CD4-positive, alpha-beta T cell treated with Interleukin-15 for 1 hour (primary cell): Measurements from ENCODE around the gene FREM1.

Experiments
- DNase-seq: peaks from one replicate; pipeline ENCODE4 v3.0.0-alpha.2; 2020

The FREM1 gene

GRCh38 chr9:14813336-14814248 lies 96.6 kb downstream of the FREM1 start:
- DNase-seq: no peak

- DNase-seq: no peak
These were observed 97.4 kb downstream of the FREM1 start for GRCh38 chr9:14812806-14813205.

- no peak for DNase-seq
These were observed 98.4 kb downstream of the FREM1 start for GRCh38 chr9:14811844-14812243.

GRCh38 chr9:14806941-14807520 lies 103.2 kb downstream of the FREM1 start:
- DNase-seq: no peak

- no peak for DNase-seq
These were observed 111.2 kb downstream of the FREM1 start for GRCh38 chr9:14799030-14799429.

- DNase-seq: no peak
These were observed 112.8 kb downstream of the FREM1 start for GRCh38 chr9:14797435-14797834.

GRCh38 chr9:14793389-14793788 lies 116.8 kb downstream of the FREM1 start:
- DNase-seq: no peak

GRCh38 chr9:14790628-14791027 lies 119.6 kb downstream of the FREM1 start:
- no peak for DNase-seq

- no peak for DNase-seq
These were observed 121.4 kb downstream of the FREM1 start for GRCh38 chr9:14788846-14789245.

- DNase-seq: no peak
These were observed 126.9 kb downstream of the FREM1 start for GRCh38 chr9:14783358-14783757.

- no peak for DNase-seq
These were observed 127.8 kb downstream of the FREM1 start for GRCh38 chr9:14782286-14783051.

GRCh38 chr9:14780693-14781092 lies 129.5 kb downstream of the FREM1 start:
- no peak for DNase-seq

GRCh38 chr9:14780251-14780650 lies 130.0 kb downstream of the FREM1 start:
- no peak for DNase-seq

GRCh38 chr9:14779566-14780022 lies 130.6 kb downstream of the FREM1 start:
- no peak for DNase-seq

- no peak for DNase-seq
These were observed 131.7 kb downstream of the FREM1 start for GRCh38 chr9:14778565-14778964.

GRCh38 chr9:14775917-14776316 lies 134.3 kb downstream of the FREM1 start:
- no peak for DNase-seq

GRCh38 chr9:14770592-14770991 lies 139.6 kb downstream of the FREM1 start:
- DNase-seq: no peak

- no peak for DNase-seq
These were observed 141.0 kb downstream of the FREM1 start for GRCh38 chr9:14769230-14769571.

- no peak for DNase-seq
These were observed 141.6 kb downstream of the FREM1 start for GRCh38 chr9:14768405-14769229.

GRCh38 chr9:14766299-14766698 lies 143.9 kb downstream of the FREM1 start:
- DNase-seq: no peak

- no peak for DNase-seq
These were observed 148.6 kb downstream of the FREM1 start for GRCh38 chr9:14761584-14761983.

GRCh38 chr9:14760060-14760459 lies 150.2 kb downstream of the FREM1 start:
- DNase-seq: no peak

- DNase-seq: no peak
These were observed 153.9 kb downstream of the FREM1 start for GRCh38 chr9:14756291-14756690.
